CD4-positive, alpha-beta T cell treated with Interleukin-6 for 4 hours (primary cell): ENCODE results near the gene RBM4B.
"Not testable (repeated sequence)": the region's sequence is repeated elsewhere in the genome, so short reads cannot be mapped to it uniquely, and the experiment has no call there.

ENCODE experiments used
- DNase-seq: peaks from one replicate; pipeline ENCODE4 v3.0.0-alpha.2; 2020; ENCODE audit warnings: mixed read lengths

The RBM4B gene

DNA sequence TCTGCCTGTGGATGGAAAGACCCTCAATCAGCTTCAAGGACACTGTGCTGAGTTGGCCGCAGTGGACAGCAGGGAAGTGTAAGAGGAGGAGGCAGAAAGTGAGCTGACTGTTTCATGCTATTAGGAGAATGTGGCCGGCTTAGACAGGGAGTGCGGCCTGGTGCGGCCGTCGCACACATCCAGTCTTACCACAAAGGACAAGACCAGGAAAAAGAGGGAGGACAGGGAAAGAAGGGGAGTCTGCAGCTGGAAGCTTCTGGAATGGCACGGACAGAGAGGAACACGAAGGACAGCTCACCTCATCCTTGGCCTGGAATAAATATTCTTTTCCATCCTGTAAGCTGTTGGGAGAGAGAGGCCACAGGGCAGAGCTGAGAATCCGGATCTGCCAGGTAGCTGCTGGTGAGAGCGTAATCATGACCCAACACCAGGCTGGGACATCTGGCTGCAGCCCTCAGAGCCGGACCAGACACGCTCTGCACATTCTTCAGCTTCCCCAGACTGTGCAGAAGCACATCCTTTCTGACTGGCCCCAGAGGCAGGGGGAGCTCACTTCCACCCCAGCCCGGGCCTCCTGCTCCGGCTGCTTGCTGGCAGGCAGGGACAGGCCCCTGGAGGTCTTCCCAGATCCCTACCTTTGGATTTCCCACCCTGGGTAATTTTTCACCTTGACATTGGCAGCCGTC, 8.6 kb upstream of the RBM4B start:
- DNase-seq = no peak

DNA sequence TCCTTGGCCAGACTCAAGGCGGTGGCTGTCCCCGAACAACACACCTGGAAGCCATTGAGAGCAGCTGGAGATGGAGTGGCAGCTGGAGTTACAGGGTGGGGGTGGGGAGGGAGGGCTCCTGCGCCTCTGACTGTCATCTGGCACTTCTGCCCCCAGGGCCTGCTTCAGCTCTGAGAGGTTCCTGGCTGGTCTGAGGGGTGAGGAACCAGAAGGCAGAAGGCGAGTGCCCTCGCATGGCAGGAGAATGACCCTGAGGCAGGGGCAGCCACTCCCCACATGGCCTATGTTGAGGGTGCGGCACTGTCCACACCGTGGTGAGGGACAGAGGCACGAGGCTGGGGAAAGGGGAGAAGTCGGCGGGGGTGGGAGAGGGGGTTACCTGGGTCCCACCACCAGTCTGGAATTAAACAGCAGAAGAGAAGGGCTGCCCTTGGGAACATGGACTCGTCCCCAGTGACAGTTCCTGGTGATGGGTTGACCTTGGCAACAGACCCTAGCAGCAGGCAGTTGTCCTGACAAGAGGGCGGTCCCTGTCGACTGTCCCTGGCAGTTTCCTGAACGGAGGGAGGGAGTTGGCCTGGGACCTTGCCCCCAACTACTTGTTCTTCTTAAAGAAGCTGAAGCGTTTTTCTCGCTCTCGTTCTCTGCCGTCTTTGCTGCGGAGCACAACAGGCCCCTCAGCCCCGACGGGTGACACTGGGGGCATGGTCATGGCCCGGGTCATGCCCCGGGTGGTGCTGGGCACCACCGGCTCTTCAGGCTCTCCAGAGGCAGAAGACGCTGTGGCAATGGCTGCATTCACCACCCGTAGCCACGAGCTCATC, 7.8 kb upstream of the RBM4B start:
- DNase-seq = no peak

DNA sequence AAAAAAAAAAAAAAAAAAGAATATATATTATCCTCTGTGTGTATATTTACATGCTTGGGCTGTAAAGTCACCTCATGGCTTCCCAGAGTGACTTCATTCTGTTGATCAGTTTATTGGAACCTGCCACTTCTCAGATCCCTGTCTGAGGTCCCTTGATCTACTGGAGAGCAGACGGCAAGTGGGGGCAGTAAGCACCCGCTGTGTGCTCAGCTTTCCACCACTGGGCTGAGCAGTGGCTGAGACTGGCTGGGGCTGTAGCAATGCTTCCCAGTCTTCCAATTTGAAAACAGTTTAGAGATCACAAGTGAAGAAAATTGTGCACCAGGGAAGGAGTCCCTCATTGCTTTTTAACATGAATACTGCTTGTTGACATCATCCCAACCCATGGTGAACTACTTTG, 6.9 kb upstream of the RBM4B start:
- no peak for DNase-seq

GRCh38 chr11:66683877-66684276, 6.2 kb upstream of the RBM4B start:
- no peak for DNase-seq

GRCh38 chr11:66680966-66681645, 3.4 kb upstream of the RBM4B start:
- DNase-seq = no peak

GRCh38 chr11:66676931-66677598, 622 bp downstream of the RBM4B start:
- no peak for DNase-seq

- DNase-seq = no peak
Measured at GRCh38 chr11:66676282-66676919, 1.3 kb downstream of the RBM4B start.

DNA sequence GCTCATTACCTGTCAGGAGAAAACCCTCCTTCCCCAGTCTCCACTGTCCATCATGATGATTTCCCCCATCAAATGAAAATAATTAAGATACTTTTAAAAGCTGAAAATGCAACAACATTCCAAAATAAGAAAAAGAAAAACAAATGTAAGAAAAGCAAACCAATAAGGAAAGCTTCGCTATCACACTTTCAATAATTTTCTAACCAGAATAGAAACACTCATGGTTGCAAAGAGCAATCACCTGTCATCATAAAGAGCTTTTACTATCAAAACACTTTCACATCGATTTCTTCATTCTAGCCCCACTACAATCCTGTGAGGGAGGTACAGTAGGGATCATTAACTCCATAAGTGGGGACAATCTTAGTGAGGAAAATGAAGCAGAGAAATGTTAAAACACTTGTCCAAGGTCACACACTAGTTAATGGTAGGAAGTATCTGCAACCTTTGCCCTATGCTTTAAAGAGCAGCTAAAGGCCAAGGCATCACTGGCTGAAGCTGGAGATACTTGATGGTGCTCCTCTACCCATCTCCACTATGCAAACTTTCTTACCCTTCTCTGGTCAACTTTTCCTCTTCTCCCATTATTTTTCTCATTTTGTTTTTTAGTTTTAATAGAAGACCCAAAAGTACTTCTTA, 2.6 kb downstream of the RBM4B start:
- no peak for DNase-seq

- DNase-seq = no peak
Measured at GRCh38 chr11:66670816-66671215, 6.9 kb downstream of the RBM4B start.

DNA sequence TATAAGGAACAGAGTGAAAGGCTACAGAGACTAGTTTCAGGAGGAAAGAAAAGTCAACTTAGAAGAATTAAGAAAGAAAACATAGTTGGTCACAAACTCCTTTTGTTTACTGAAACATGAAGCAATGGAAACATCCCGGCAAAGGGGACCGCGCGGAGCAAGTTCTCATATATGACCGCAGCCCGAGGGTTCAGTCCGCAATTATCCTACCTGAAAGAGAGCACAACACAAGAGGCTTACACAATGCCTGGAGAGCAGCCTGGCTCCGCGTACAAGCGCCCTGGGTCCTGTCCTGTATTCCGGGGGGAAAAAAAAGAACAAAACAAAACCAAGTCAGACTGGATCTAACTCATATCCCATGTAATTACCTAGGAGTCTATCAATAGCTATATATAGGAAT, 12.3 kb downstream of the RBM4B start:
- no peak for DNase-seq

- no peak for DNase-seq
Measured at GRCh38 chr11:66663741-66664296, 13.9 kb downstream of the RBM4B start.

DNA sequence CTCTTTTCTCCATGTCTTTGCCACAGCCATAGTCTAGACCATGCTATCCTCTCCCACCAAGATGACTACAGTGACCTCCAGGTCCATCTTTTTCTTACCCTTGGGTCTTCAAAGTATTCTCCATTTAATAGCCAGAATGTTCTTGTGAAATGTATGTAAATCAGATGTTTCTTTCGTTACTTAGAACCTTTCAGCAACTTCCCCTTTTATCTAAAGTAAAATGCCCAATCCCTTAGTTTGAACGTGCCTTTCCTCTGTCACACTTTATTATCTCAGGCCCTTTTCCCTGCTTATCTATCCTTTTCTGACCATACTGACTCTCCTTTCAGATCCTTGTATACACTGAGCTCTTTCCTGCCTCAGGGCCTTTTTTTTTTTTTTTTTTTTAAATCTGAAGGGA, 17.9 kb downstream of the RBM4B start:
- no peak for DNase-seq

- DNase-seq = no peak
Measured at GRCh38 chr11:66653123-66653522, 24.6 kb downstream of the RBM4B start.

- DNase-seq = no peak
Measured at GRCh38 chr11:66652651-66653050, 25.0 kb downstream of the RBM4B start.

GRCh38 chr11:66651016-66651415, 26.7 kb downstream of the RBM4B start:
- no peak for DNase-seq

GRCh38 chr11:66649903-66650302, 27.8 kb downstream of the RBM4B start:
- no peak for DNase-seq

GRCh38 chr11:66646828-66647227, 30.9 kb downstream of the RBM4B start:
- no peak for DNase-seq

- DNase-seq = no peak
Measured at GRCh38 chr11:66643745-66644437, 33.8 kb downstream of the RBM4B start.

- no peak for DNase-seq
Measured at GRCh38 chr11:66641834-66642233, 35.9 kb downstream of the RBM4B start.

DNA sequence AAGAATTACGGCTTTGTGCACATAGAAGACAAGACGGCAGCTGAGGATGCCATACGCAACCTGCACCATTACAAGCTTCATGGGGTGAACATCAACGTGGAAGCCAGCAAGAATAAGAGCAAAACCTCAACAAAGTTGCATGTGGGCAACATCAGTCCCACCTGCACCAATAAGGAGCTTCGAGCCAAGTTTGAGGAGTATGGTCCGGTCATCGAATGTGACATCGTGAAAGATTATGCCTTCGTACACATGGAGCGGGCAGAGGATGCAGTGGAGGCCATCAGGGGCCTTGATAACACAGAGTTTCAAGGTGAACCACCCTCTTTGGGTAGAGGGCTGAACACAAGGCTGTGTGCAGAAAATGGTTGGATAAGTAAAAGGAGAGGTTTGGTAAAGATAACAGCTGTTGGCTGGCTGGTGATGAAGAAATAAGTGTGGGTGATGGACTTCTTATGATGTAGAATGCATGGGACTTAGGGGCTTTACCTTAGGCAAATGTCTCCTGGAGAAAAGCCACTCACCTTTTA, 37.8 kb downstream of the RBM4B start:
- not testable (repeated sequence) for DNase-seq
